Adipocyte (in vitro differentiated cells): ENCODE results near the gene FCRL6.

ENCODE experiments used
- DNase-seq: peaks from one replicate; pipeline ENCODE4 v3.0.0-alpha.2; 2015; ENCODE audit warnings: low read depth
- H3K27me3 ChIP-seq: replicated peaks from 2 replicates; pipeline ENCODE4 v1.7.0; 2013; ENCODE audit warnings: mild to moderate bottlenecking, low read length, moderate library complexity; ENCODE audit not compliant: control insufficient read depth, insufficient read depth
- H3K36me3 ChIP-seq: 2 replicates; pipeline ENCODE4 v1.7.0; 2013; ENCODE audit warnings: low read length, mild to moderate bottlenecking, moderate library complexity; ENCODE audit not compliant: control insufficient read depth, insufficient read depth, severe bottlenecking
- H3K4me1 ChIP-seq: 2 replicates; pipeline ENCODE4 v1.7.0; 2013; ENCODE audit warnings: mild to moderate bottlenecking, low read length, moderate library complexity; ENCODE audit not compliant: control insufficient read depth, insufficient read depth
- H3K4me3 ChIP-seq: 2 replicates; pipeline ENCODE4 v1.7.0; 2013; ENCODE audit warnings: mild to moderate bottlenecking, low read length, moderate library complexity
- H3K9ac ChIP-seq: 2 replicates; pipeline ENCODE4 v1.7.0; 2013; ENCODE audit warnings: mild to moderate bottlenecking, low read length, moderate library complexity
- H3K9me3 ChIP-seq: 2 replicates; pipeline ENCODE4 v1.7.0; 2013; ENCODE audit warnings: mild to moderate bottlenecking, low read length, moderate library complexity; ENCODE audit not compliant: control insufficient read depth

Gene FCRL6

GRCh38 chr1:159780583-159781582 is 21.3 kb upstream of the FCRL6 start, which contains the start of gene DUSP23:
DUSP23 (plus strand) TSS chr1:159780962; CDS start chr1:159781101, 139 bp downstream.
- no peaks in the 10 kb centered on the region for H3K27me3 ChIP-seq
- no peaks in the 10 kb centered on the region for H3K36me3 ChIP-seq
- peaks cover 5% of the 10 kb centered on the region for H3K9me3 ChIP-seq
- H3K4me3 ChIP-seq, result peak within 1 kb of the TSS; percentile 88
- DNase-seq, result peak; percentile 99
- H3K9ac ChIP-seq, result peak within 1 kb of the TSS; percentile 82
- H3K4me1 ChIP-seq, result peaks cover 19% of the 10 kb centered on the region

- Histone ChIP-seq H3K9ac (peak overlapping the region; percentile 82), H3K36me3 (no peaks in the 10 kb centered on the region), H3K4me1 (peaks cover 25% of the 10 kb centered on the region), H3K27me3 (no peaks in the 10 kb centered on the region), H3K9me3 (no peaks in the 10 kb centered on the region), H3K4me3 (peak overlapping the region; percentile 88)
- DNase-seq, result no peak
Observed at GRCh38 chr1:159781992-159782391, 20.2 kb upstream of the FCRL6 start.

GRCh38 chr1:159783724-159784123 is 18.4 kb upstream of the FCRL6 start:
- no peaks in the 10 kb centered on the region for H3K27me3 ChIP-seq
- H3K4me3 ChIP-seq, result no peak overlapping the region
- no peaks in the 10 kb centered on the region for H3K36me3 ChIP-seq
- H3K9ac ChIP-seq, result no peak overlapping the region
- H3K4me1 ChIP-seq, result peaks cover 28% of the 10 kb centered on the region
- H3K9me3 ChIP-seq, result no peaks in the 10 kb centered on the region
- no peak for DNase-seq

- Histone ChIP-seq H3K4me3 (no peak overlapping the region), H3K27me3 (no peaks in the 10 kb centered on the region), H3K9me3 (no peaks in the 10 kb centered on the region), H3K9ac (no peak overlapping the region), H3K4me1 (peaks cover 13% of the 10 kb centered on the region), H3K36me3 (no peaks in the 10 kb centered on the region)
- no peak for DNase-seq
Observed at GRCh38 chr1:159786465-159786864, 15.7 kb upstream of the FCRL6 start.

GRCh38 chr1:159786966-159787365 is 15.2 kb upstream of the FCRL6 start:
- Histone ChIP-seq H3K4me3 (no peak overlapping the region), H3K9me3 (no peaks in the 10 kb centered on the region), H3K9ac (no peak overlapping the region), H3K36me3 (no peaks in the 10 kb centered on the region), H3K27me3 (no peaks in the 10 kb centered on the region), H3K4me1 (peaks cover 10% of the 10 kb centered on the region)
- DNase-seq, result peak; percentile 36

- Histone ChIP-seq H3K27me3 (peaks cover 10% of the 10 kb centered on the region), H3K36me3 (no peaks in the 10 kb centered on the region), H3K9me3 (no peaks in the 10 kb centered on the region), H3K4me1 (peaks cover 10% of the 10 kb centered on the region), H3K4me3 (no peak overlapping the region), H3K9ac (no peak overlapping the region)
- peak; percentile 62 for DNase-seq
Observed at GRCh38 chr1:159790237-159790917, 11.8 kb upstream of the FCRL6 start.

GRCh38 chr1:159791031-159791430 is 11.1 kb upstream of the FCRL6 start:
- H3K9me3 ChIP-seq, result no peaks in the 10 kb centered on the region
- no peak for DNase-seq
- H3K4me1 ChIP-seq, result peaks cover 10% of the 10 kb centered on the region
- H3K4me3 ChIP-seq, result no peak overlapping the region
- H3K9ac ChIP-seq, result no peak overlapping the region
- peaks cover 15% of the 10 kb centered on the region for H3K27me3 ChIP-seq
- H3K36me3 ChIP-seq, result no peaks in the 10 kb centered on the region

GRCh38 chr1:159791461-159791860 is 10.7 kb upstream of the FCRL6 start:
- no peaks in the 10 kb centered on the region for H3K9me3 ChIP-seq
- peaks cover 19% of the 10 kb centered on the region for H3K27me3 ChIP-seq
- peaks cover 8% of the 10 kb centered on the region for H3K4me1 ChIP-seq
- no peak for DNase-seq
- H3K4me3 ChIP-seq, result no peak overlapping the region
- no peak overlapping the region for H3K9ac ChIP-seq
- H3K36me3 ChIP-seq, result no peaks in the 10 kb centered on the region

GRCh38 chr1:159795534-159795933 is 6.6 kb upstream of the FCRL6 start:
- Histone ChIP-seq H3K4me3 (no peak overlapping the region), H3K9me3 (no peaks in the 10 kb centered on the region), H3K9ac (no peak overlapping the region), H3K36me3 (no peaks in the 10 kb centered on the region), H3K27me3 (peaks cover 23% of the 10 kb centered on the region), H3K4me1 (peaks cover 15% of the 10 kb centered on the region)
- DNase-seq, result no peak

- Histone ChIP-seq H3K27me3 (peaks cover 14% of the 10 kb centered on the region), H3K4me3 (no peak overlapping the region), H3K9me3 (no peaks in the 10 kb centered on the region), H3K9ac (peak overlapping the region; percentile 47), H3K4me1 (peaks cover 17% of the 10 kb centered on the region), H3K36me3 (no peaks in the 10 kb centered on the region)
- DNase-seq, result peak; percentile 90
Observed at GRCh38 chr1:159798893-159799292, 3.3 kb upstream of the FCRL6 start.

- Histone ChIP-seq H3K36me3 (no peaks in the 10 kb centered on the region), H3K4me3 (no peak overlapping the region), H3K4me1 (peaks cover 20% of the 10 kb centered on the region), H3K27me3 (peaks cover 13% of the 10 kb centered on the region), H3K9ac (peak overlapping the region; percentile 47), H3K9me3 (no peaks in the 10 kb centered on the region)
- DNase-seq, result no peak
Observed at GRCh38 chr1:159799446-159799985, 2.6 kb upstream of the FCRL6 start.
